B cell (primary cell): ENCODE measurements around the gene CHD6. TPM values are rescaled to one million over a fixed set of nuclear protein-coding genes. Genes with fewer than 3 reads are reported as not detected.

Experiments used
- ATAC-seq: fragments of 200-7000 bp; cut with Tn5 transposase; one replicate; pipeline ENCODE4 v1.10.0; 2021; ENCODE audit warnings: low read depth, mild to moderate bottlenecking, moderate number of reproducible peaks, moderate library complexity
- CTCF ChIA-PET: fragments of 350-600 bp; sonication (Branson Sonifier 250); formaldehyde crosslinking; loops from one replicate; lab custom pipeline; 2021; ENCODE audit warnings: antibody characterized with exemption, inconsistent platforms; lab: Charles Lee
- POLR2A ChIA-PET: fragments of 350-600 bp; sonication (Branson Sonifier 250); formaldehyde crosslinking; loops from one replicate; lab custom pipeline; 2021; ENCODE audit warnings: antibody characterized with exemption; lab: Charles Lee
- DNase-seq: peaks from one replicate; pipeline ENCODE4 v3.0.0; 2013
- H2AFZ ChIP-seq: 2 replicates; pipeline ENCODE4 v1.6.1; 2012; ENCODE audit warnings: mild to moderate bottlenecking, low read depth, low read length; ENCODE audit not compliant: insufficient read depth, poor library complexity, severe bottlenecking
- H3K27ac ChIP-seq, 2 donors: 1 replicate in 1 of 2; 2 replicates in 1 of 2; pipeline ENCODE4 v1.5.1; 2012 to 2013; ENCODE audit warnings: low read length in 2 of 2, mild to moderate bottlenecking in 2 of 2, moderate library complexity in 1 of 2
- H3K27me3 ChIP-seq, 4 experiments: fragments of 200-600 bp in 1 of 4; sonication (generic) in 1 of 4; replicated peaks in 1 of 4; 1 replicate in 2 of 4; 2 replicates in 2 of 4; pipeline versions ENCODE4 v1.6.1 to v1.7.0; 2013 to 2016; ENCODE audit warnings: low read length in 3 of 4, mild to moderate bottlenecking in 2 of 4, mixed read lengths in 1 of 4, moderate library complexity in 1 of 4; ENCODE audit not compliant: insufficient read depth in 4 of 4, control insufficient read depth in 3 of 4; ENCODE audit errors: control extremely low read depth in 1 of 4
- H3K36me3 ChIP-seq, 2 experiments: replicated peaks in 1 of 2; 1 replicate in 1 of 2; 2 replicates in 1 of 2; pipeline versions ENCODE4 v1.6.1 to v1.7.1; 2013; ENCODE audit warnings: low read length in 1 of 2; ENCODE audit not compliant: insufficient read depth in 2 of 2, control insufficient read depth in 1 of 2; ENCODE audit errors: control extremely low read depth in 1 of 2, extremely low read depth in 1 of 2
- H3K4me1 ChIP-seq, 2 donors: fragments of 200-600 bp in 1 of 2; sonication (generic) in 1 of 2; 1 replicate in 1 of 2; 2 replicates in 1 of 2; pipeline versions ENCODE4 v1.5.1 to v1.6.1; 2013 to 2017; ENCODE audit warnings: low read length in 2 of 2; ENCODE audit not compliant: control insufficient read depth in 2 of 2, insufficient read depth in 2 of 2
- H3K4me2 ChIP-seq: replicated peaks from 2 replicates; pipeline ENCODE3; 2012; ENCODE audit warnings: mild to moderate bottlenecking, low read depth, low read length; ENCODE audit not compliant: poor library complexity, severe bottlenecking
- H3K4me3 ChIP-seq, 5 experiments: fragments of 200-600 bp in 1 of 5; sonication (generic) in 1 of 5; 1 replicate in 3 of 5; 2 replicates in 2 of 5; pipeline versions ENCODE4 v1.5.1 to v1.7.0; 2011 to 2016; ENCODE audit warnings: low read length in 4 of 5, mild to moderate bottlenecking in 4 of 5, low read depth in 2 of 5, control low read depth in 1 of 5, moderate library complexity in 1 of 5; ENCODE audit not compliant: insufficient read depth in 1 of 5; ENCODE audit errors: control extremely low read depth in 1 of 5, extremely low read depth in 1 of 5
- H3K79me2 ChIP-seq: fragments of 200-600 bp; sonication (generic); one replicate; pipeline ENCODE4 v1.6.0; 2016; ENCODE audit warnings: low read length; ENCODE audit not compliant: control insufficient read depth, insufficient read depth
- H3K9ac ChIP-seq: fragments of 200-600 bp; sonication (generic); 2 replicates; pipeline ENCODE4 v1.6.1; 2017; ENCODE audit warnings: mild to moderate bottlenecking, low read length, moderate library complexity
- H3K9me3 ChIP-seq, 3 donors: one replicate each; pipeline versions ENCODE4 v1.6.1 to v1.7.1; 2013; ENCODE audit warnings: low read length in 2 of 3; ENCODE audit not compliant: control insufficient read depth in 2 of 3, insufficient read depth in 1 of 3; ENCODE audit errors: control extremely low read depth in 1 of 3
- H4K20me1 ChIP-seq: 2 replicates; pipeline ENCODE4 v1.6.0; 2012; ENCODE audit warnings: mild to moderate bottlenecking, low read length; ENCODE audit not compliant: insufficient read depth, control insufficient read depth, poor library complexity, severe bottlenecking
- H3K27ac Mint-ChIP-seq: one replicate; pipeline ENCODE4 v1.8.0; 2021; ENCODE audit warnings: mixed read lengths
- H3K27me3 Mint-ChIP-seq: one replicate; pipeline ENCODE4 v1.8.0; 2021; ENCODE audit warnings: mixed read lengths
- H3K4me1 Mint-ChIP-seq: one replicate; pipeline ENCODE4 v1.8.0; 2021; ENCODE audit warnings: mixed read lengths
- H3K4me3 Mint-ChIP-seq: one replicate; pipeline ENCODE4 v1.8.0; 2021; ENCODE audit warnings: mixed read lengths
- H3K9me3 Mint-ChIP-seq: one replicate; pipeline ENCODE4 v1.8.0; 2022; ENCODE audit warnings: mixed read lengths; ENCODE audit not compliant: insufficient read depth
- EZH2 ChIP-seq: IDR thresholded peaks from 2 replicates; pipeline ENCODE4 v1.6.1; 2012; ENCODE audit warnings: borderline replicate concordance, low read depth, mild to moderate bottlenecking, moderate library complexity, low read length; ENCODE audit not compliant: insufficient read depth, poor library complexity, severe bottlenecking
- WGBS: methylation state at CpG from one replicate; pipeline ENCODE4 v1.1.5; 2013; ENCODE audit warnings: missing lambda C conversion rate; ENCODE audit not compliant: insufficient coverage; 5-methylcytosine and 5-hydroxymethylcytosine counted together
- intact Hi-C: fragments of 100-400 bp; cut with micrococcal nuclease; formaldehyde crosslinking; loops from one replicate; pipeline ENCODE4 v1.10.0; 2022
- polyA plus RNA-seq: library from polyadenylated mRNA; depleted of rRNA; stranded (reverse); fragments of >200 nt; gene quantifications from 2 replicates; pipeline ENCODE4 v1.2.3, GENCODE V29; 2012
- total RNA-seq, 2 donors: library from RNA; stranded (reverse); fragments of 120-200 nt in 1 of 2; gene quantifications; 1 replicate in 1 of 2; 2 replicates in 1 of 2; pipeline versions ENCODE4 v1.2.3 to v1.2.4, GENCODE V29; 2013 to 2022
- TF ChIP-seq, protein P1 (sequence below): fragments of 200-600 bp; IDR thresholded peaks from one replicate; pipeline ENCODE4 v1.8.0; 2022; ENCODE audit warnings: antibody characterized with exemption, mild to moderate bottlenecking

The CHD6 gene
- total and polyA plus RNA-seq, 2 donors (not counting 1 experiment from before 2014, with no cell fraction given), result 10.3 to 117 TPM

- TF ChIP-seq, protein P1, sequence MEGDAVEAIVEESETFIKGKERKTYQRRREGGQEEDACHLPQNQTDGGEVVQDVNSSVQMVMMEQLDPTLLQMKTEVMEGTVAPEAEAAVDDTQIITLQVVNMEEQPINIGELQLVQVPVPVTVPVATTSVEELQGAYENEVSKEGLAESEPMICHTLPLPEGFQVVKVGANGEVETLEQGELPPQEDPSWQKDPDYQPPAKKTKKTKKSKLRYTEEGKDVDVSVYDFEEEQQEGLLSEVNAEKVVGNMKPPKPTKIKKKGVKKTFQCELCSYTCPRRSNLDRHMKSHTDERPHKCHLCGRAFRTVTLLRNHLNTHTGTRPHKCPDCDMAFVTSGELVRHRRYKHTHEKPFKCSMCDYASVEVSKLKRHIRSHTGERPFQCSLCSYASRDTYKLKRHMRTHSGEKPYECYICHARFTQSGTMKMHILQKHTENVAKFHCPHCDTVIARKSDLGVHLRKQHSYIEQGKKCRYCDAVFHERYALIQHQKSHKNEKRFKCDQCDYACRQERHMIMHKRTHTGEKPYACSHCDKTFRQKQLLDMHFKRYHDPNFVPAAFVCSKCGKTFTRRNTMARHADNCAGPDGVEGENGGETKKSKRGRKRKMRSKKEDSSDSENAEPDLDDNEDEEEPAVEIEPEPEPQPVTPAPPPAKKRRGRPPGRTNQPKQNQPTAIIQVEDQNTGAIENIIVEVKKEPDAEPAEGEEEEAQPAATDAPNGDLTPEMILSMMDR, result no peak
- TF ChIP-seq EZH2, result no peak
- Histone ChIP-seq H3K4me1 (peaks cover 13 to 14% of the 10 kb centered on the region in 2 donors), H3K79me2 (peaks cover 78% of the 10 kb centered on the region), H4K20me1 (peaks cover 45% of the 10 kb centered on the region), H3K9me3 (peaks cover 6 to 34% (median 34%) of the 10 kb centered on the region in 3 donors), H3K4me2 (peak overlapping the region; percentile 33), H3K27ac (peak overlapping the region in 1 of 2 donors; percentile 40), H2AFZ (no peak overlapping the region), H3K4me3 (no peak overlapping the region), H3K9ac (peak overlapping the region; percentile 10), H3K36me3 (peaks cover 0 to 6% of the 10 kb centered on the region in 2 experiments), H3K27me3 (no peaks in the 10 kb centered on the region)
- H3K27me3 Mint-ChIP-seq, result no peaks in the 10 kb centered on the region
- peak overlapping the region; percentile 52 for H3K4me3 Mint-ChIP-seq
- ATAC-seq, result no peak
- H3K4me1 Mint-ChIP-seq, result peaks cover 32% of the 10 kb centered on the region
- 88% methylated on average over 1 of the region's 3 CpGs for WGBS
- no peak for DNase-seq
- H3K27ac Mint-ChIP-seq, result peak overlapping the region; percentile 71
- H3K9me3 Mint-ChIP-seq, result peaks cover 19% of the 10 kb centered on the region
- CTCF ChIA-PET, result no interaction called here
- intact Hi-C loops, result no loop called here
- POLR2A ChIA-PET, result no interaction called here
Measured at GRCh38 chr20:41592516-41593216, 25.5 kb downstream of the CHD6 start.

DNA sequence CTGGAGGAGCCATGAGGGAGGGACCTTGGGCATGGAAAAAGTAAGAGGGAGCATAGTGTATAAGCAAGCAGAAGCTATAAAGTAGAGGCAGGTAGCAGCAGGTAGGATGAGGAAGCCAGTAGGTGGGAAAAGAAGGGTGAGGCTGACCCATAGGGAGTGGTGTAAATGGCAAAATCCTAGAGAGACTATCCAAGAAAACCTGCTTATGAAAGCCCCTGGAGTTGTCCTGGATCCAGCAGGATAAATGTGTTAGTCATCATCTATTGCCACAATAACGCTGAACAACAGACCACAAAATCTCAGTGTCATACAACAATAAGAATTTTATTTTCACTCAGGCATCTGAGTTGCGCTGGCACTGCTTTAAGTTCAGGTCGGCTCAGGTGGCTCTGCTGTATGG is 30.2 kb downstream of the CHD6 start:
- Mint-ChIP-seq H3K4me3 (no peak overlapping the region), H3K27ac (no peak overlapping the region), H3K9me3 (peaks cover 10% of the 10 kb centered on the region), H3K4me1 (peaks cover 15% of the 10 kb centered on the region), H3K27me3 (no peaks in the 10 kb centered on the region)
- CTCF ChIA-PET, result no interaction called here
- intact Hi-C loops, result no loop called here
- Histone ChIP-seq H3K4me2 (no peak overlapping the region), H3K4me3 (no peak overlapping the region), H3K4me1 (peaks cover 6 to 8% of the 10 kb centered on the region in 2 donors), H4K20me1 (peaks cover 36% of the 10 kb centered on the region), H3K27ac (no peak overlapping the region), H3K9ac (no peak overlapping the region), H3K9me3 (peaks cover 9 to 22% (median 20%) of the 10 kb centered on the region in 3 donors), H3K27me3 (no peaks in the 10 kb centered on the region), H3K79me2 (peaks cover 79% of the 10 kb centered on the region), H2AFZ (no peak overlapping the region), H3K36me3 (peaks cover 2 to 8% of the 10 kb centered on the region in 2 experiments)
- ATAC-seq, result no peak
- WGBS, result 90% methylated on average over 2 of the region's 3 CpGs
- no peak for TF ChIP-seq EZH2
- TF ChIP-seq, protein P1, result no peak
- POLR2A ChIA-PET, result interaction anchor here (0.6 kb wide), 1 partner anchor 101 kb away, joined by 3 read pairs; no protein-coding TSS in a partner anchor
- DNase-seq, result no peak
